GM18508 (cell line): Measurements from ENCODE around the gene LZTS3.

Experiments used
- ATAC-seq: cut with Tn5 transposase; IDR thresholded peaks from one replicate; pipeline ENCODE4 v1.9.1; 2021; ENCODE audit warnings: moderate number of reproducible peaks; ENCODE audit not compliant: insufficient read depth, unreplicated experiment

Gene LZTS3

GRCh38 chr20:3116341-3116740 is 57.0 kb downstream of the LZTS3 start:
- ATAC-seq, result no peak

GRCh38 chr20:3115190-3116107 is 57.9 kb downstream of the LZTS3 start:
- no peak for ATAC-seq
